SK-N-MC (cell line): ENCODE data around the gene AKAP9.

Experiments used
- EZH2 ChIP-seq: fragments of 200-600 bp; sonication (generic); IDR thresholded peaks from one replicate; pipeline ENCODE4 v1.6.1; 2017; ENCODE audit warnings: antibody characterized with exemption
- POLR2AphosphoS5 ChIP-seq: IDR thresholded peaks from 2 replicates; pipeline ENCODE4 v1.6.1; 2012; ENCODE audit warnings: mild to moderate bottlenecking, low read depth, low read length, borderline replicate concordance

GRCh38 chr7:91949221-91950009 is 8.8 kb downstream of the AKAP9 start:
- TF ChIP-seq POLR2AphosphoS5 (no peak), EZH2 (no peak)
